ENCODE data around the gene UBAC2.
A peak's percentile ranks its signal among the peaks of the same experiment; 100 is the strongest.

UBAC2 gene

DNA sequence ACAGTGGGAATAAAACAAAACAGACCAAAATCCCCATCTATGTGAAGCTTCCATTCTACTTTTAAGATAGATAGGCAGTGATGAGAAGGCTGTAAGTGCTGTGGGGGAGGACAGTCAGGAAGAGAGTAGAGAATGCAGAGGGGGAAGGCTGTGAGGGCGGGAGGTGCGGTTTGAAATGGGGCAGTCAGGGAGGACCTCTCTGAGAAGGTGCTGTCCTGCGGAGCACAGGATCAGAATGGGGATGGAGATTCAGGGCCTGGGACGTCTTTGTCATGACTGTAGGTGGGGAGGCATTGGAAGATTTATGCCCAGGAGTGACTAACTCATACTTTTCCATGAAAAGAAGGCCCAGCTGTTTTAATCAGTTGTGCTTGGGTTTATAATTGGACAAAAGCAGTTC lies 110.5 kb downstream of the UBAC2 start:
- Histone ChIP-seq H3K36me3 (replicated peaks) (no peaks in the 10 kb centered on the region), H3K27ac (peak overlapping the region; percentile 95), H3K4me3 (ENCODE audit: low read depth, low read length) (no peak overlapping the region), H3K27me3 (replicated peaks) (no peaks in the 10 kb centered on the region)
- in situ Hi-C loops (cut with HindIII; ENCODE audit: low pct_ligation_motif_present, low sequenced_read_pairs) = no loop called here
- TF ChIP-seq CTCF (IDR thresholded peaks at IDR 0.05; ENCODE audit: low read depth, low read length, missing control alignments) = no peak
- DNase-seq = no peak

- DNase-seq = no peak
- Histone ChIP-seq H3K4me3 (ENCODE audit: low read depth, low read length) (no peak overlapping the region), H3K27ac (peak overlapping the region; percentile 95), H3K36me3 (replicated peaks) (no peaks in the 10 kb centered on the region), H3K27me3 (replicated peaks) (no peaks in the 10 kb centered on the region)
- TF ChIP-seq CTCF (IDR thresholded peaks at IDR 0.05; ENCODE audit: low read depth, low read length, missing control alignments) = no peak
- in situ Hi-C loops (cut with HindIII; ENCODE audit: low pct_ligation_motif_present, low sequenced_read_pairs) = no loop called here
Measured at GRCh38 chr13:99311748-99312492, 111.3 kb downstream of the UBAC2 start.

DNA sequence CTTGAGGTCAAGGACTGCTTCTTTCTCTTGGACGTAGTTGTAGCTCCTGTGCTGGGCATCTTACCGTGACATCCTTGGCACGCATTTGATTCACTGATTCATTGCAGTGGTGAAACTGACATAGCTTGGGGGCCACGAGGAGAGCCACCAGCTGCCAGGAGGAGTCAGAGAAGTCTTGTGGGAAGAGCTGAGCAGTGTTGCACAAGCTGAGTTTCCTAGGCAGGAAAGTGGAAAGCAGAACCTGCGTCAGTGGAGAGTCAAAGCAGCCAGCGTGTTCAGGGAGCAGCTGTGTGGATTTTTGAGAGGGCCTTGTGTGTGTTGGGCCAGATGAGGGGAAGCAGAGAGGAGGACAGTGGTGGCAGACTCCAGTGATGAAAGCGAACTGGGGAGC lies 111.8 kb downstream of the UBAC2 start:
- no peak for TF ChIP-seq CTCF (IDR thresholded peaks at IDR 0.05; ENCODE audit: low read depth, low read length, missing control alignments)
- Histone ChIP-seq H3K27me3 (replicated peaks) (no peaks in the 10 kb centered on the region), H3K27ac (peak overlapping the region; percentile 95), H3K4me3 (ENCODE audit: low read depth, low read length) (no peak overlapping the region), H3K36me3 (replicated peaks) (no peaks in the 10 kb centered on the region)
- in situ Hi-C loops (cut with HindIII; ENCODE audit: low pct_ligation_motif_present, low sequenced_read_pairs) = no loop called here
- DNase-seq = peak; percentile 93

GRCh38 chr13:99313501-99313900 lies 112.8 kb downstream of the UBAC2 start:
- in situ Hi-C loops (cut with HindIII; ENCODE audit: low pct_ligation_motif_present, low sequenced_read_pairs) = no loop called here
- Histone ChIP-seq H3K27ac (peak overlapping the region; percentile 95), H3K27me3 (replicated peaks) (no peaks in the 10 kb centered on the region), H3K4me3 (ENCODE audit: low read depth, low read length) (no peak overlapping the region), H3K36me3 (replicated peaks) (no peaks in the 10 kb centered on the region)
- no peak for TF ChIP-seq CTCF (IDR thresholded peaks at IDR 0.05; ENCODE audit: low read depth, low read length, missing control alignments)
- no peak for DNase-seq

GRCh38 chr13:99313941-99314340 lies 113.3 kb downstream of the UBAC2 start:
- Histone ChIP-seq H3K27ac (peak overlapping the region; percentile 95), H3K4me3 (ENCODE audit: low read depth, low read length) (no peak overlapping the region), H3K27me3 (replicated peaks) (no peaks in the 10 kb centered on the region), H3K36me3 (replicated peaks) (no peaks in the 10 kb centered on the region)
- DNase-seq = no peak
- no peak for TF ChIP-seq CTCF (IDR thresholded peaks at IDR 0.05; ENCODE audit: low read depth, low read length, missing control alignments)
- in situ Hi-C loops (cut with HindIII; ENCODE audit: low pct_ligation_motif_present, low sequenced_read_pairs) = no loop called here
